Fibroblast of the aortic adventitia (primary cell): ENCODE results near the gene ARHGEF7. TPM values are rescaled to one million over a fixed set of nuclear protein-coding genes. Genes with fewer than 3 reads are reported as not detected.
A peak's percentile ranks its signal among the peaks of the same experiment; 100 is the strongest.

Experiments
- DNase-seq: peaks from one replicate; pipeline ENCODE4 v3.0.0-alpha.2; 2010; ENCODE audit warnings: low read depth
- H3K4me3 ChIP-seq: 2 replicates; pipeline ENCODE4 v1.5.1; 2011; ENCODE audit warnings: low read depth, mild to moderate bottlenecking, control low read depth, low read length, moderate library complexity
- total RNA-seq: library from RNA; depleted of rRNA; stranded (reverse); fragments of >200 nt; gene quantifications from 2 replicates; pipeline ENCODE4 v1.2.3, GENCODE V29; 2012; ENCODE audit warnings: low replicate concordance
- TF ChIP-seq, protein P1 (sequence below): IDR thresholded peaks from 2 replicates; pipeline ENCODE4 v1.5.1; 2011; ENCODE audit warnings: mild to moderate bottlenecking, low read length, control low read depth, inconsistent platforms; ENCODE audit not compliant: insufficient read depth

The ARHGEF7 gene
- total RNA-seq, 1 donor, result 35.9 TPM

DNA sequence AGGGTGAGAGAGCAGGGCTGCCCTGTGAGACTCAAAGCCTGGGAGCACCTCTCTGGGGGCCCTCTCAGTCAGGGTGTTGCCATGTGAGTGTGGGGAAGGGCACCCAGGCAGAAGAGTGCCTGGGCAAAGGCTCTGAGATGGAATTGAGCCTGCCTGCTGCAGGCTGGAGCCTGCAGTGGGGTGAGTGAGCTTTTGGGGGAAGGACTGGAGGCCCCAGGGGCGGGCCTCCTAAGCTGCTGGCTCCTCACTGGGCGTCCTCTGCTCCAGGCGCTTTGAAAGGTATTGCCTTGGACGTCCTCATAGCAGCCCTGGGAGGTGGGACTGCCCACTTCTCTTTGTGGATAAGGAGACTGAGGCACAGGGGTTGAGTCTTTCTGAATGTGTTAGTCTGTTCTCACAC, 60.3 kb downstream of the ARHGEF7 start:
- TF ChIP-seq, protein P1, sequence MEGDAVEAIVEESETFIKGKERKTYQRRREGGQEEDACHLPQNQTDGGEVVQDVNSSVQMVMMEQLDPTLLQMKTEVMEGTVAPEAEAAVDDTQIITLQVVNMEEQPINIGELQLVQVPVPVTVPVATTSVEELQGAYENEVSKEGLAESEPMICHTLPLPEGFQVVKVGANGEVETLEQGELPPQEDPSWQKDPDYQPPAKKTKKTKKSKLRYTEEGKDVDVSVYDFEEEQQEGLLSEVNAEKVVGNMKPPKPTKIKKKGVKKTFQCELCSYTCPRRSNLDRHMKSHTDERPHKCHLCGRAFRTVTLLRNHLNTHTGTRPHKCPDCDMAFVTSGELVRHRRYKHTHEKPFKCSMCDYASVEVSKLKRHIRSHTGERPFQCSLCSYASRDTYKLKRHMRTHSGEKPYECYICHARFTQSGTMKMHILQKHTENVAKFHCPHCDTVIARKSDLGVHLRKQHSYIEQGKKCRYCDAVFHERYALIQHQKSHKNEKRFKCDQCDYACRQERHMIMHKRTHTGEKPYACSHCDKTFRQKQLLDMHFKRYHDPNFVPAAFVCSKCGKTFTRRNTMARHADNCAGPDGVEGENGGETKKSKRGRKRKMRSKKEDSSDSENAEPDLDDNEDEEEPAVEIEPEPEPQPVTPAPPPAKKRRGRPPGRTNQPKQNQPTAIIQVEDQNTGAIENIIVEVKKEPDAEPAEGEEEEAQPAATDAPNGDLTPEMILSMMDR, result no peak
- DNase-seq, result no peak
- H3K4me3 ChIP-seq, result no peak overlapping the region

GRCh38 chr13:111175935-111176334, 60.8 kb downstream of the ARHGEF7 start:
- DNase-seq, result no peak
- TF ChIP-seq, protein P1, result no peak
- H3K4me3 ChIP-seq, result no peak overlapping the region

DNA sequence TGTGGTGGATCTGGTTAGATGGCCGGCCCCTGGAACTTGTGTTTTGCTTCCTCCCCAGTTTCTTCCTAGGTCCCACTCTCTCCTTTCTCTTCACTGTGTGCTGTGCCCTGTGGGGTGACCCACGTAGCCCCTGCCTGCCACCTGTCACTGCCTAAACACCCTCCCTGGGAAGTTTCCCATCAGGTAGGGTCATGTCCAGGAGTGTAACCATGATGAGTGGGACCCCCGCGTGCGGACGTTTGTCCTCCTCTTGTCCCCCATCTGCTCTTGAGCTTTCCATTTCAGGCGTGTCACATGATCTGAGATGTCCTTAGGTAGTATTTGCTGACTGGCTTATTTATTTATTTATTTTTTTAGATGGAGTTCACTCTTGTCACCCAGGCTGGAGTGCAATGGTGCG, 61.3 kb downstream of the ARHGEF7 start:
- TF ChIP-seq, protein P1, result no peak
- no peak overlapping the region for H3K4me3 ChIP-seq
- no peak for DNase-seq

DNA sequence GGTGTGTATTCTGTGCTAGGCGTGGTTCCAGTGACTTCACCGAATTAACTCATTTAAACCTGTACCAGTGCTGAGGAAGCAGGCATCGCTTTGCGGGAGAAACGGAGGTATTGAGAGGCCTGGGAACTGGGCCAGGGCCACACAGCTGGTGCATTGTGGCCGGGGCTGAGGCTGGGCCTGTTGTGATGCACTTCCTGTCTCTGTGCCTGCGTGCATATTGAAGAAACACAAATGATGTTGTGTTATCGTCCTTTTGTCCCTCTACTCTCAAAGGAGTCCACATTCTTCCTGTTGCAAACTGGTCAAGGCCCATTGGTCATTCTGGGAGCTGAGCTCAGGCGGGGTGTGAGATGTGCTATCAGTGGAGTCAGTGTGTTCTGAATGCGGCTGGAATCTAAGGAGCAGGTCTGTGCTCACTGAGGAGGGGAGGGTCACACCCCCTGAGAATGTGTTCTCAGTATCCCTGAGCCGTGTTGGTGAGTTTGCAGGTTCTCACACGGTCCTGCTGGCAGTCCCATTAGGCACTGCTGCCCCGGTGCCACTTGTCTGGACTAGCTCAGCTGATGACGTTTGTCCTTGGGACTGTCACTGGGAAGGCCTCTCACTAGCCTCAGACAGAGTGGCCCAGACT, 62.1 kb downstream of the ARHGEF7 start:
- TF ChIP-seq, protein P1, result no peak
- no peak for DNase-seq
- no peak overlapping the region for H3K4me3 ChIP-seq

GRCh38 chr13:111177921-111178320, 62.8 kb downstream of the ARHGEF7 start:
- DNase-seq, result peak; percentile 23
- no peak overlapping the region for H3K4me3 ChIP-seq
- TF ChIP-seq, protein P1, result no peak

DNA sequence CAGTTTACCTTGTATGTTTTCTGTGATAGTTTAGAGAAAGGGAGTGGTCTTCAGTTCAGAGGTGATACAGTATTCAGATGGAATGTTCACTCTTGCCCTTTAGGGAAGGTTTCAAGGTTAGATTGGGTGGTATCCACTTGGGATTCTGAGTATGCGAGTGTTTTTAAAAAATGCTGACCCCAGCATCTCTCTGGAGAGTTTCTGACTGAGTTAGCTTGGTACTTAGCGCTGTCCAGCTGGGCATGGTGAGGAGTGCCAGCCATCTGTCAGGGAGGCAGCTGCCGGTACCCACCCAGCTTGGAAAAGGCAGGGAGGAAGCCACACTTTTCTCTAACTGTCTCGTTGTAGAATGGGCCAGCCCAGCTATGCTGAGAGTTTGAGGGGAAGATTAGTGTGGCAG, 63.3 kb downstream of the ARHGEF7 start:
- no peak for DNase-seq
- TF ChIP-seq, protein P1, result no peak
- no peak overlapping the region for H3K4me3 ChIP-seq
